Measurements from ENCODE around the gene SIL1.

SIL1 gene

GRCh38 chr5:138953387-138954256 lies 244.5 kb downstream of the SIL1 start:
- peak; percentile 43 to 83 (median 76) for DNase-seq

GRCh38 chr5:138952962-138953361 lies 245.2 kb downstream of the SIL1 start:
- DNase-seq: no peak

- DNase-seq: no peak
These were observed 246.0 kb downstream of the SIL1 start for GRCh38 chr5:138951986-138952735.

- DNase-seq: no peak
These were observed 246.8 kb downstream of the SIL1 start for GRCh38 chr5:138951091-138951985.

- DNase-seq: peak in 1 of 3 experiments; percentile 7
These were observed 247.6 kb downstream of the SIL1 start for GRCh38 chr5:138950421-138951031.

- no peak for DNase-seq
These were observed 248.2 kb downstream of the SIL1 start for GRCh38 chr5:138949988-138950387.

GRCh38 chr5:138949223-138949574 lies 249.0 kb downstream of the SIL1 start:
- DNase-seq: no peak

GRCh38 chr5:138948471-138949222 lies 249.5 kb downstream of the SIL1 start:
- DNase-seq: no peak

GRCh38 chr5:138947780-138948179 lies 250.4 kb downstream of the SIL1 start:
- DNase-seq: no peak

- DNase-seq: no peak
These were observed 251.2 kb downstream of the SIL1 start for GRCh38 chr5:138946831-138947560.

- DNase-seq: peak in 1 of 3 experiments; percentile 5
These were observed 251.9 kb downstream of the SIL1 start for GRCh38 chr5:138946241-138946623.

GRCh38 chr5:138945421-138946240 lies 252.5 kb downstream of the SIL1 start:
- peak in 1 of 3 experiments; percentile 21 for DNase-seq

- no peak for DNase-seq
These were observed 253.4 kb downstream of the SIL1 start for GRCh38 chr5:138944527-138945322.

- DNase-seq: no peak
These were observed 254.5 kb downstream of the SIL1 start for GRCh38 chr5:138943599-138944173.

- DNase-seq: peak in 1 of 3 experiments; percentile 34
These were observed 255.3 kb downstream of the SIL1 start for GRCh38 chr5:138942861-138943260.

- DNase-seq: no peak
These were observed 256.1 kb downstream of the SIL1 start for GRCh38 chr5:138942066-138942465.

- DNase-seq: no peak
These were observed 259.6 kb downstream of the SIL1 start for GRCh38 chr5:138938526-138938925.

GRCh38 chr5:138937392-138938387 lies 260.5 kb downstream of the SIL1 start:
- no peak for DNase-seq

All from NCI-H1417 (cell line).